NCI-H748 treated with DMSO at 0.1 percent for 48 hours (cell line): Measurements from ENCODE around the gene LHPP.

Source experiments
- DNase-seq: peaks from one replicate; lab custom pipeline; 2025; lab: John Stamatoyannopoulos, UW

LHPP gene

DNA sequence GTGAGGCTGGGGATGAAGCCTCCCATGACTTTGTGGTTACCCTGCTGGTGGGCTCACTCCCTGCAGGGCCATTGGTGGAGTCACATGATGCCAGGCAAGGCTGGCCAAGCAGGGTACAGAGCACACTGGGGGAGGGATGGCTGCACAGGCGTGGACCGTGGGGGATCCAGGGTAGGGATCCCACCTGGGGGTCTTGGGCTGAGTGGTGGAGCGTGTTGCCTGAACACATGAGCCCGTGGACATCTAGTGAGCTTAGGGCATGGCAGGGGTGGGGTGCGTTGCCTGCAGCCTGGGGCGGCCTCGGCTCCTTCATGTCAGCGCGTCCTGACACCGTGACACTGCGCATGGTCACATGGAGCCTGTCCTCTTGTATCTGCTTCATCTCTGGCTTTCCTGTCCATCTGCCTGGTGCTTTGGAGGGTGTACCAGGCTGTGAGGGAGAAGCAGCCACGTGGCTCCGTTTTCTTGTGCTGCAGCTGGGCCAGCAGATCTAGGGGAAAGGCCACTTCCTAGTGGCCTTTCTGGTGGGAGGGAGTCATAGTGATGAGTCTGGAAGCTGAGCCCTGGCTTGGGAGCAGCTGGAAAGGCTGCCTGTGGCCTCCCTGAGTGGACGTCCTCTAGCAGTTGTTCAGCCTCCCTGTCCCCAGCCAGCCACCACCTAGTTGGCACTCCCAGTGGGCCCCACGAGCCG lies 96.2 kb downstream of the LHPP start:
- DNase-seq = no peak

GRCh38 chr10:124558339-124559321 lies 97.0 kb downstream of the LHPP start:
- no peak for DNase-seq

GRCh38 chr10:124559372-124560132 lies 97.9 kb downstream of the LHPP start:
- DNase-seq = no peak

GRCh38 chr10:124560377-124561105 lies 98.9 kb downstream of the LHPP start:
- no peak for DNase-seq

DNA sequence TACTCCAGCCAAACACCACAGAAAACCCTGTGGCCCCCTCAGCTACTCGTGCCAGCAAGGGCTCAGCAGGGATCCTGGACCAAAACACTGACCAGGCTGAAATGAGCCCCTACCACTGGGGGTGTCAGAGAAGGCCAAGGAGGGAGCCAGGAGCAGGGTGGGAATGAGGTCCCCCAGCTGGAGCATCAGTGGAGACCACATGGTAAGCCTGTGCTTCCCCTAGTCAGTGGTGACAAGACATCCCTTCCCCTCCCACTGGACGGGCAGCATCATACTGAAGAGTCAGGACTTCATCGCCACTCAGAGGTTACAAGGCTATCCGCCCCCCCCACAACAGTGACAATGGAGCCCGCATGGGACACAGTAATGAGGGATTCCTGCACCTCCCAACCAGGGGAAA lies 99.6 kb downstream of the LHPP start:
- no peak for DNase-seq

DNA sequence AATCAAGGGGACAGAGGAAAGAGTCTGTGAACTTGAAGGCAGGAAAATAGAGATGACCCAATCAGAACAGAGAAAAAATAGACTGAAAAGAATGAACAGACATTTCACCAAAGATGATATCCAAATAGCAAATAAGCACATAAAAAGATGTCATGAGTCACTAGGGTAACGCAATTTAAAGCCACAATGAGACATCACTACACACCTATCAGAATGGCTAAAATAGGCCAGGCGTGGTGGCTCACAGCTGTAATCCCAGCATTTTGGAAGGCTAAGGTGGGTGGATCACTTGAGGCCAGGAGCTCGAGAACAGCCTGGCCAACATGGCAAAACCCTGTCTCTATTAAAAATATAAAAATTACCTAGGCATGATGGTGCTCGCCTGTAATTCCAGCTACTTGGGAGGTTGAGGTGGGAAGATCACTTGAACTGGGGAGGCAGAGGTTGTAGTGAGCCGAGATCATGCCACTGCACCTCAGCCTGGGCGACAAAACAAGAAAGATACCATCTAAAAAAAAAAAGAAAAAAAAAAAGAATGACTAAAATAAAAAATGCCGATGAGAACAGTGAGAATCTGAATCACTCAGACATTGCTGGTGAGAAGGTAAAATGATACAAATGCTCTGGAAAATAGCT lies 100.9 kb downstream of the LHPP start:
- no peak for DNase-seq

- no peak for DNase-seq
Observed at GRCh38 chr10:124563320-124564040, 101.9 kb downstream of the LHPP start.

DNA sequence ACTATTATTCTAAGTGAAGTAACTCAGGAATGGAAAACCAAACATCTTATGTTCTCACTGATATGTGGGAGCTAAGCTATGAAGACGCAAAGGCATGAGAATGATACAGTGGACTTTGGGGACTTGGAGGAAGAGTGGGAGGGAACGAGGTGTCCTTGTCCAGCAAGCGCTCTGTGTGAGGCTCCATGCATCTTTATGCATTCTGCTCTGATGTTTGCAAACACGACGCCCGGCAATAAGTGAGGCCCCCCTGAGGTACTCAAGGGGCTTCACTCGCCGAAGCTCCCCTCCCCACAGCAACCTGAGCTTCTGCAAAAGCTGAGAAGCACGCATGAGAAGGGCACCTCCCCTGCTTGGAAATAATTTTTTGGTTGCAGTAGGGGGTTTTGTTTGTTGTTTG lies 103.3 kb downstream of the LHPP start:
- DNase-seq = no peak

- DNase-seq = no peak
Observed at GRCh38 chr10:124565565-124566221, 104.1 kb downstream of the LHPP start.

- DNase-seq = no peak
Observed at GRCh38 chr10:124566222-124566888, 104.7 kb downstream of the LHPP start.

DNA sequence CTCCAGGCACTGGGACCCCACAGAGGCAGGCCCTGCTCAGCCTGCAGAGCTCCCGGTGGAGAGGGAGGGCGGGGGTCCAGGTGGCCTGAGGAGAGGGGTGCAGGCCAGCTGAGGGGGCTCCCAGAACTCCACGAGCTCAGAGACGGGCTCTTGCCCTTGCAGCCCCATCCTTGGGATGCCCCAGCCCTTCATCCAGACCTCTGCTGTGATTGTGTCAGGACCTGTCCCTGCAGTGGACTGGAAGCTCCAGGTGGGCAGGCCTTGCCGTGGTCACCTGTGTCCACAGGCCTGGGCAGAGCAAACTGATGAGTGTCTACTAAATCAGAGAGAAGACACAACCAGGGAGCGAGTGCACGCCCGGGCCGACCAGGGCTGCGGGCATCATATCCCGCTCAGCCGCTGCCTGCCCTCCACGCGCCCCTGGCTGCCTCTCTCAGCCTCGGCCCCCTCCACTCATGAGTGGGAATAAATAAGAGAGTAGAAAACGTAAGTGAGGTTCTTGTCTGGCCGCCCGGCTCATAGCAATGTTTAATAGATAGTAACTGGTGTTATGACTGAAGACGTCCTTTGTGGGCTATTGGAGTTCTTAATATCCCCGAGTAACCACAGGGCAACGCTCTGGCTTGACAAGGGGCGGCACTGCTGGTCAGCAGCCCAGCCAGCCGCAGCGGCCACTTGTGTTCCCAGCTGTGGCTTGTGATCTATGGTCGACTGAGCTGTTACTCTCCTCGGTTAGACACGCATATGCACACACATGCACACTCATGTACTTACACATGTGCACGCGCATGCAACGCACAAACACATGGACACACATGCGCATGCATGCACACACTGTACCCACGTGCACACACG lies 105.6 kb downstream of the LHPP start:
- DNase-seq = no peak

DNA sequence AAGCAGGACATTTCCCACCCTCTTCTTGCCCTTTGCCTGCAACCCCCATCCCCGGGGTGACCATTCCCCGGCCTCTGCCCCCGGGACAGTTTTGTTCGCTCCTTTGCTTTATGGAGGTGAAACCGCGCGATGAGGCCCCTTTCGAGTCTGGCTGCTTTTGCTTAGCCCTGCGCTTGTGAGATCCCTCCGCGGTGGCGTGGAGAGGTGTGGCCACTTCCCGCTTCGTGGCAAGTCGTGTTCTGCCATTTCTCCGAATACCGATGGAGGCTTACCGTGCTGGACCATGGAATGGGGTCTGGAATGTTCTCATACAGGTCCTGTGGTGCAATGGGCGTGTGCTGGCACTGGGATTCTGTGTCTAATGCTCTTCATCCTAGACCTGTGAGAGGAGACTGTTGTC lies 106.7 kb downstream of the LHPP start:
- DNase-seq = no peak

DNA sequence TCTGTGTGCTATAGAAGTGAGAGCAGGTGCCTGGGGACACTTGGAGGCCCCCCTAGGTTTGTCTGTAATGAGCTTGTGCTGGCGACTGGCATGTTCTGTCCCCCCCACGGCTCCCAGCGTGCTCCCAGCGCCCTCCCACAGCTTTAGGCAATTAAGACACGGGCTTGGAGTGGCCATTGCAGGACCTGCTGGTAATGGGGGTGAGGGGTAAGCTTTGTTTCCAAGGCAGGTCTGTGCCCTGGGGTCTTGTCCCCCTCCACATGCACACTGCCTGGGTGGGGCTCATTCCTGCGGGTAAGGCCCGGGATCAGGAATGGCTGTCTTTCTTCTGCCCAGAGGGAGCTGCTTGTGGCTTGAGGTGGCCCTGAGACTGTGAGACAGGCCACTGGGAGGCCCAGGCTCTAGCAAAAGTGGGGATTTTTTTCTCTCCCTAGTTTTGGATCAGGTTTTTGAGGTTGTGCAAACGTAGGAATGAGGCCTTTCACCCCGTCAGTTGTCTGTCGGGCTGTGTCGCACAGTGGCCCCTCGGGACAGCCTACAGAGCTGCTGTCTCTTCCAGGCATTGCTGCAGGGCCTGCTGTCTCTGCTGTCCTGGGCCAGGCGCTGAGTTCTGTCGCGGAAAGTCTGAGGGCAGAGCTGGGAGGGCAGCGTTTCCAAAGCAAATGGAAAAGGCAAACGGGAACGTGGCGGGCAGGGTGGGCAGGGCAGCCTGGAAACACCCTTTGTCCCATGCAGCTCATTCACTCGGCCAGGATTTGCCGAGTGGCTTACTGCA lies 107.4 kb downstream of the LHPP start:
- DNase-seq = no peak

- no peak for DNase-seq
Observed at GRCh38 chr10:124569623-124570470, 108.2 kb downstream of the LHPP start.

DNA sequence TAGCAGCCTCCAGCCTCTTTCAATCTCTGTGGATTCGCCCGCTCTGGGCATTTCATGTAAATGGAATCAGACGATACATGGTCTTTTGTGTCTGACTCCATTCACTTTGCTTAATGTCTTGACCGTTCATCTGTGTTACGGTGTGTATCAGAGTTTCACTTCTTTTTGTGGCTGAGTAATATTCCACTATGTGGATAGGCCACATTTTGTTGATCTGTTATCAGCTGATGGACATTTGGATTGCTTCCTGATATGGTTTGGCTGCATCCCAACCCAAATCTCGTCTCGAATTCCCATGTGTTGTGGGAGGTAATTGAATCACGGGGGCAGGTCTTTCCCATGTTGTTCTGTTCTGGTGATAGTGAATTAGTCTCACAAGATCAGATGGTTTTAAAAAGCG lies 109.0 kb downstream of the LHPP start:
- DNase-seq = no peak

DNA sequence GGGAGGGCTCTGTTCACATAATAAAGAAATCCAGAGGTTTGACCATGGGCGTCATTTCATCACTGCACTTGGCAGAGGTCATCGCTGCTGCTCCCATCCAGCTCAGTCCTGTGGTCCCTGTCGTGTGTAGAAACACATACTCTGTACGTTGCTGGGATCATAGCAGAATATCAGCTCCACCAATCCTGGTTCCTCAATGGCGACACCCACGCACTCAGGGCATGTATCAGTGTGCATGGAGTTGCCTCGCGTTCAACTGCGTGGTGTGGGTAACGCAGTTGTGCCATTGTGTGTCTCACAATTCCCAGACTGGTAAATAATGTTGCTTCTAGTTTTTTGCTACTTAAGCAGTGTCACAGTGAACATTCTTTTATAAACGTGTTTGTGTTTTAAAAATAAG lies 111.1 kb downstream of the LHPP start:
- no peak for DNase-seq
